Mesenchymal stem cell (in vitro differentiated cells and primary cell): ENCODE results near the gene REST.

Source experiments
- DNase-seq: peaks from one replicate; pipeline ENCODE4 v3.0.0-alpha.2; 2013
- H2AFZ ChIP-seq: one replicate; pipeline ENCODE4 v1.6.1; 2013; ENCODE audit warnings: low read depth, mild to moderate bottlenecking, control low read depth, inconsistent platforms, low read length, moderate library complexity
- H2AK5ac ChIP-seq: 2 replicates; pipeline ENCODE4 v1.6.1; 2013; ENCODE audit warnings: low read length, moderate library complexity, mild to moderate bottlenecking, inconsistent platforms; ENCODE audit not compliant: severe bottlenecking
- H2BK120ac ChIP-seq: one replicate; pipeline ENCODE4 v1.6.1; 2013; ENCODE audit warnings: low read depth, mild to moderate bottlenecking, inconsistent platforms, low read length, moderate library complexity
- H2BK12ac ChIP-seq, 2 experiments: one replicate each; pipeline ENCODE4 v1.6.1; 2013; ENCODE audit warnings: inconsistent platforms in 2 of 2, low read length in 2 of 2, mild to moderate bottlenecking in 2 of 2, moderate library complexity in 2 of 2, control low read depth in 1 of 2
- H2BK15ac ChIP-seq: one replicate; pipeline ENCODE4 v1.6.1; 2013; ENCODE audit warnings: mild to moderate bottlenecking, low read depth, inconsistent platforms; ENCODE audit not compliant: poor library complexity, severe bottlenecking
- H2BK5ac ChIP-seq: 2 replicates; pipeline ENCODE4 v1.6.1; 2013; ENCODE audit warnings: low read depth, mild to moderate bottlenecking, low read length, control low read depth, inconsistent platforms; ENCODE audit not compliant: poor library complexity, severe bottlenecking
- H3K14ac ChIP-seq, 2 experiments: one replicate each; pipeline ENCODE4 v1.6.1; 2013; ENCODE audit warnings: inconsistent platforms in 2 of 2, low read length in 2 of 2, control low read depth in 1 of 2, mild to moderate bottlenecking in 1 of 2, moderate library complexity in 1 of 2
- H3K18ac ChIP-seq, 2 experiments: one replicate each; pipeline ENCODE4 v1.6.1; 2013; ENCODE audit warnings: inconsistent platforms in 2 of 2, low read length in 2 of 2, control low read depth in 1 of 2, low read depth in 1 of 2, mild to moderate bottlenecking in 1 of 2
- H3K23ac ChIP-seq, 2 experiments: one replicate each; pipeline ENCODE4 v1.6.1; 2013; ENCODE audit warnings: inconsistent platforms in 2 of 2, low read length in 2 of 2, mild to moderate bottlenecking in 2 of 2, moderate library complexity in 2 of 2, control low read depth in 1 of 2
- H3K27ac ChIP-seq: 2 replicates; pipeline ENCODE4 v1.5.1; 2013; ENCODE audit warnings: mild to moderate bottlenecking, moderate library complexity, low read length, control low read depth, inconsistent platforms; ENCODE audit not compliant: poor library complexity, severe bottlenecking
- H3K27me3 ChIP-seq, 2 experiments: 2 replicates each; pipeline versions ENCODE4 v1.6.1 to v1.7.0; 2013; ENCODE audit warnings: low read length in 2 of 2, mild to moderate bottlenecking in 2 of 2, moderate library complexity in 2 of 2, control low read depth in 1 of 2, inconsistent platforms in 1 of 2; ENCODE audit not compliant: control insufficient read depth in 1 of 2, insufficient read depth in 1 of 2
- H3K36me3 ChIP-seq, 2 experiments: 2 replicates each; pipeline versions ENCODE4 v1.6.1 to v1.7.0; 2013; ENCODE audit warnings: low read length in 2 of 2, control low read depth in 1 of 2, inconsistent platforms in 1 of 2, low read depth in 1 of 2, mild to moderate bottlenecking in 1 of 2; ENCODE audit not compliant: insufficient read depth in 2 of 2, control insufficient read depth in 1 of 2
- H3K4ac ChIP-seq, 2 experiments: one replicate each; pipeline ENCODE4 v1.6.1; 2013; ENCODE audit warnings: inconsistent platforms in 2 of 2, low read length in 2 of 2, mild to moderate bottlenecking in 2 of 2, moderate library complexity in 2 of 2, control low read depth in 1 of 2, low read depth in 1 of 2
- H3K4me1 ChIP-seq: 2 replicates; pipeline ENCODE4 v1.6.1; 2013; ENCODE audit warnings: low read depth, low read length, control low read depth; ENCODE audit not compliant: control insufficient read depth, insufficient read depth
- H3K4me2 ChIP-seq: 2 replicates; pipeline ENCODE4 v1.6.1; 2013; ENCODE audit warnings: low read length, mild to moderate bottlenecking, inconsistent platforms; ENCODE audit not compliant: poor library complexity, severe bottlenecking
- H3K4me3 ChIP-seq, 2 experiments: 2 replicates each; pipeline versions ENCODE4 v1.5.1 to v1.7.0; 2013; ENCODE audit warnings: low read length in 2 of 2, mild to moderate bottlenecking in 2 of 2, control low read depth in 1 of 2, low read depth in 1 of 2; ENCODE audit not compliant: insufficient read depth in 1 of 2
- H3K79me1 ChIP-seq: replicated peaks from 2 replicates; pipeline ENCODE4 v1.6.1; 2013; ENCODE audit warnings: mild to moderate bottlenecking, control low read depth, low read length, inconsistent platforms; ENCODE audit not compliant: poor library complexity, severe bottlenecking
- H3K9ac ChIP-seq: 2 replicates; pipeline ENCODE4 v1.7.0; 2013; ENCODE audit warnings: mild to moderate bottlenecking, low read length, moderate library complexity
- H3K9me3 ChIP-seq: 2 replicates; pipeline ENCODE4 v1.7.0; 2013; ENCODE audit warnings: mild to moderate bottlenecking, low read length; ENCODE audit not compliant: control insufficient read depth
- H4K8ac ChIP-seq: one replicate; pipeline ENCODE4 v1.6.1; 2013; ENCODE audit warnings: inconsistent platforms, mild to moderate bottlenecking, low read length, moderate library complexity
- H4K91ac ChIP-seq: one replicate; pipeline ENCODE4 v1.6.1; 2013; ENCODE audit warnings: mild to moderate bottlenecking, low read length, inconsistent platforms
- WGBS: methylation state at CpG from one replicate; pipeline ENCODE4 v1.1.7; 2013; ENCODE audit warnings: mixed read lengths; 5-methylcytosine and 5-hydroxymethylcytosine counted together

REST gene

GRCh38 chr4:56959100-56959499, 51.4 kb downstream of the REST start:
- no peaks in the 10 kb centered on the region for H3K9me3 ChIP-seq
- no peak overlapping the region for H2BK15ac ChIP-seq
- H3K18ac ChIP-seq, result no peak overlapping the region
- H2BK120ac ChIP-seq, result no peak overlapping the region
- no peak overlapping the region for H2BK5ac ChIP-seq
- H2AFZ ChIP-seq, result no peak overlapping the region
- no peak overlapping the region for H3K4me2 ChIP-seq
- H3K27ac ChIP-seq, result no peak overlapping the region
- no peaks in the 10 kb centered on the region for H3K79me1 ChIP-seq
- no peak overlapping the region for H4K91ac ChIP-seq
- peaks cover 2 to 31% of the 10 kb centered on the region in 2 experiments for H3K36me3 ChIP-seq
- no peak overlapping the region for H2BK12ac ChIP-seq
- peaks cover 2% of the 10 kb centered on the region for H3K4me1 ChIP-seq
- H3K27me3 ChIP-seq, result no peaks in the 10 kb centered on the region
- DNase-seq, result no peak
- H4K8ac ChIP-seq, result no peak overlapping the region
- H3K14ac ChIP-seq, result no peak overlapping the region
- peak overlapping the region; percentile 81 for H3K9ac ChIP-seq
- no peak overlapping the region for H3K23ac ChIP-seq
- H3K4ac ChIP-seq, result no peak overlapping the region
- WGBS, result 100% methylated on average over 1 of the region's 1 CpG
- no peak overlapping the region for H2AK5ac ChIP-seq
- peak overlapping the region in 1 of 2 experiments; percentile 24 for H3K4me3 ChIP-seq

DNA sequence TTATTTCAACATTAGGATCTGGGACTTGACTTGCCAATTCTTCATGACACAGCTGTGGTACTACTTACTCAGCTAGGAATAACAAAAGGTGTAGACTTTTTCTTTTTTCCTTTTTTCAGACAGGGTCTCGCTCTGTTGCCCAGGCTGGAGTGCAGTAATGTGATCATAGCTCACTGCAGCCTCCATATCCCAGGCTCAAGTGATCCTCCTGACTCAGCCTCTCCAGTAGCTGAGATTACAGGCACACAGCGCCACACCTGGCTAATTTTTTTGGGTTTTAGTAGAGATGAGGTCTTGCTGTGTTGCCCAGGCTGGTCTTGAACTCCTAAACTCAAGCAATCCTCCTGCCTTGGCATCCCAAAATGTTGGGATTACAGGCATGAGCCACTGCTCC, 53.4 kb downstream of the REST start:
- WGBS, result 100% methylated on average over 2 of the region's 2 CpGs
- H3K4me3 ChIP-seq, result no peak overlapping the region
- H3K4me1 ChIP-seq, result peaks cover 2% of the 10 kb centered on the region
- H2BK15ac ChIP-seq, result no peak overlapping the region
- no peak for DNase-seq
- H2BK12ac ChIP-seq, result no peak overlapping the region
- no peak overlapping the region for H2AFZ ChIP-seq
- no peak overlapping the region for H3K23ac ChIP-seq
- no peaks in the 10 kb centered on the region for H3K27me3 ChIP-seq
- no peak overlapping the region for H2BK120ac ChIP-seq
- H3K4ac ChIP-seq, result no peak overlapping the region
- H3K9me3 ChIP-seq, result no peaks in the 10 kb centered on the region
- H2AK5ac ChIP-seq, result no peak overlapping the region
- H3K36me3 ChIP-seq, result peaks cover 10 to 50% of the 10 kb centered on the region in 2 experiments
- no peak overlapping the region for H2BK5ac ChIP-seq
- H3K9ac ChIP-seq, result no peak overlapping the region
- H3K27ac ChIP-seq, result no peak overlapping the region
- no peak overlapping the region for H4K91ac ChIP-seq
- H3K18ac ChIP-seq, result no peak overlapping the region
- H4K8ac ChIP-seq, result no peak overlapping the region
- H3K14ac ChIP-seq, result no peak overlapping the region
- H3K4me2 ChIP-seq, result no peak overlapping the region
- H3K79me1 ChIP-seq, result peaks cover 2% of the 10 kb centered on the region

DNA sequence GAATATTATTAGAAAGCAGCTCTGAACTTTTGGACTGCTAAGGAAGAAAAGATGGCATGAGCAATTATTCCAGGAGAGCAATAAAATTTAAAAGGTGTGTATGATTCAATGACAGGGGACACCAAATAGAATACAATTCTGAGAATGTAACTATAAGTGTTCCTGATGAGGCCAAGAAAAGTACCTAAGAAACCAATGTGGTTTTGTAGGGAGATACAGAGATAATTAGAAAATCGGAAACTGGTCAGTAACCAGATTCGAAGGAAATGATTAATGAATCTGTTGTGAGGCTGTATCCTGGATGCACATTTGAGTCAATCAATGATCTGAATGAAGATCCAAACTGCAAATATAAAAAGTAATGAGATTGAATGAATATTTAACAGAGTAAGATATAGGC, 63.7 kb downstream of the REST start:
- Histone ChIP-seq H4K8ac (no peak overlapping the region), H3K14ac (no peak overlapping the region), H2BK5ac (no peak overlapping the region), H2AFZ (no peak overlapping the region), H3K36me3 (peaks cover 42 to 73% of the 10 kb centered on the region in 2 experiments), H3K79me1 (peaks cover 21% of the 10 kb centered on the region), H2AK5ac (no peak overlapping the region), H3K23ac (no peak overlapping the region), H2BK15ac (no peak overlapping the region), H3K9me3 (peaks cover 4% of the 10 kb centered on the region), H3K27ac (no peak overlapping the region), H2BK12ac (no peak overlapping the region), H3K9ac (no peak overlapping the region), H3K4me3 (no peak overlapping the region), H3K18ac (no peak overlapping the region), H4K91ac (no peak overlapping the region), H2BK120ac (no peak overlapping the region), H3K4me1 (peaks cover 9% of the 10 kb centered on the region), H3K4ac (no peak overlapping the region), H3K4me2 (no peak overlapping the region), H3K27me3 (no peaks in the 10 kb centered on the region)
- no peak for DNase-seq
- WGBS, result 96% methylated on average over 2 of the region's 2 CpGs

DNA sequence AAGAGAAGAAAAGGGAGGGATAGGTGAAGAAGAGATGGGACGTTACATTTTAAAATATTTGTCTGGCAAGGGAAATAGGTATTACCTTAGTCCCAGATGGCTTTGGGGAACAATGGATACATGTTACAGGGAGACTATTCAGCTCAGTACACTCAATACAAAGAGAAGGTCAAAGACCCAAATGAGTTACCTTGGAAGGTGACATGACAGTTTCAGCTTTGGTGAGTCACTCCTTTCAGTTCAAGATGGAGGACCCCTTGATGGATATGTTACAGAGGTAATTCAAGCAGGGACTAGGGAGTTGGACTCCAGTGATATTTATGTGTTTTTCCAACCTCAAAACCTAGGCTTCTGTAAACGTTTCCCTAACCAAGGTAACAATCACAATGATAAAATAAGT, 64.7 kb downstream of the REST start:
- 100% methylated on average over 2 of the region's 2 CpGs for WGBS
- H2BK5ac ChIP-seq, result no peak overlapping the region

More for the DNA sequence above, 64.7 kb downstream of the REST start:
- no peak overlapping the region for H2BK120ac ChIP-seq
- no peak for DNase-seq
- no peak overlapping the region for H3K18ac ChIP-seq
- no peak overlapping the region for H3K14ac ChIP-seq
- peaks cover 37 to 63% of the 10 kb centered on the region in 2 experiments for H3K36me3 ChIP-seq
- peaks cover 19% of the 10 kb centered on the region for H3K79me1 ChIP-seq
- H2BK12ac ChIP-seq, result no peak overlapping the region
- no peak overlapping the region for H2AFZ ChIP-seq
- no peak overlapping the region for H3K4me3 ChIP-seq
- peaks cover 4% of the 10 kb centered on the region for H3K9me3 ChIP-seq
- H4K91ac ChIP-seq, result no peak overlapping the region
- H3K9ac ChIP-seq, result no peak overlapping the region
- no peaks in the 10 kb centered on the region for H3K27me3 ChIP-seq
- no peak overlapping the region for H3K27ac ChIP-seq
- H2BK15ac ChIP-seq, result no peak overlapping the region
- no peak overlapping the region for H3K4me2 ChIP-seq
- peaks cover 9% of the 10 kb centered on the region for H3K4me1 ChIP-seq
- H3K23ac ChIP-seq, result no peak overlapping the region
- no peak overlapping the region for H2AK5ac ChIP-seq
- H4K8ac ChIP-seq, result no peak overlapping the region
- no peak overlapping the region for H3K4ac ChIP-seq
